WI38 (cell line): ENCODE results near the gene TMIE.

Experiments used
- H3K4me3 ChIP-seq: 2 replicates; pipeline ENCODE4 v1.5.1; 2011; ENCODE audit warnings: low read depth, mild to moderate bottlenecking, control low read depth, low read length
- CTCF ChIP-seq: IDR thresholded peaks from 2 replicates; pipeline ENCODE4 v1.5.1; 2012; ENCODE audit warnings: low read depth, mild to moderate bottlenecking, control low read depth, low read length

Gene TMIE

DNA sequence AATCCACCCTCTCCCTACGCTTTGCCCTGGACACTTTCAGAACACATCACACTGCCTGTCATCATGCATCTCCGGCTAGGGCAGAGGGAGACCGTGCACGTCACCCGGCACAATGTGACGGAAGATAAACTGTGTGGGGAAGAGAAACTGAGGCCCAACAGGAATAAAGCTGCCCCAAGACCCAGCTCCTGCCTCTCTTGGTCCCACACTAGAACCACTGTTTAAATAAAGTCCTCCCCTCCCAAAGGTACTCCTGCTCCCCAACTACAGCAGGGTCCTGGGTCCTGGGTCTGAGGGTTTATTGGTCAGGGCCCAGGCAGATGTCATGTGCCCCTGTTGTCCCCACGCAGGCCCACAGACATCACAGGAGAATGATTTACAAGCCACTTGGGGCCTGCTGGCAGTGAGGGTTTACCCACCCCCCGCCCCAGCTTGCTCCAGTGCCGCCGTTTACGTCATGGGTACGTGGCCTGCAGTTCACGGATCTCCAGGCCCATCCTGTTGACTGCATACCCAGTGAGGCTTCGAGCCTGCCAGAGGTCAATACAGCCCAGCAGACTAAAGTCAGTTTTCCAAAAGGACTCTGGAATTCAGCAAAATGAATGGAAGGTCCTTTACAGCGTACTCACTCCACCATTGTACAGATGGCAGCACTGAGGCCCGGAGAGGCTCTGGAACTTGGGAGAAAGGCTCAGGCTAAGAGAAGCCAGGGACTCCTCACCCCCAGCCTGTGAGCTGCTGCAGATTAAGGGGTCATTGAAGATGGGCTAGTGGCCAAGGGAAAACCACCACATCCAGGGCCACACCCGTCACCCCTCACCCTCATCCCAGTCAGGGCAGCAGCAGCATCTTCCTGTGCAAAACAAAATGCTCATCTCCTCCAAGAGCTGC is 30.9 kb upstream of the TMIE start:
- no peak overlapping the region for H3K4me3 ChIP-seq
- no peak for TF ChIP-seq CTCF

- no peak for TF ChIP-seq CTCF
- no peak overlapping the region for H3K4me3 ChIP-seq
Measured at GRCh38 chr3:46670891-46671427, 30.2 kb upstream of the TMIE start.

- no peak for TF ChIP-seq CTCF
- no peak overlapping the region for H3K4me3 ChIP-seq
Measured at GRCh38 chr3:46671541-46672348, 29.4 kb upstream of the TMIE start.

DNA sequence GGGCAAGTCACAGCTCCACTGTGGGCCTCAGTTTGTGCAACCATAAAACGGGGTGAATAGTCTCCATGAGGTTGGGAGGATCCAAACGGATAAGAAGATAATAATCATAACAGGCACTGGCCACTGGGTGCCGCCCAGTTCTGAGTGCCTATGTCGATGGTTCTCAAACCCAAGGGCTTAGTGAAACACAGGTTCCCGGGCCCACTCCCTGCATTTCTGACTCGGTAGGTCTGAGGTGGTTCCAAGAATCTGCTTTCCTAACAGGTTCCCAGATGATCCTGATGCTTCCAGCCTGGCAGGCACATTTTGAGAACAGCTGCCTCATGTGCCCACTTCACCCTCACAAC is 28.9 kb upstream of the TMIE start:
- no peak for TF ChIP-seq CTCF
- H3K4me3 ChIP-seq: no peak overlapping the region

GRCh38 chr3:46673151-46674030 is 27.8 kb upstream of the TMIE start:
- H3K4me3 ChIP-seq: no peak overlapping the region
- TF ChIP-seq CTCF: no peak

- H3K4me3 ChIP-seq: no peak overlapping the region
- no peak for TF ChIP-seq CTCF
Measured at GRCh38 chr3:46674031-46674845, 27.0 kb upstream of the TMIE start.
